ENCODE measurements around the gene ACSL5.

ACSL5 gene

DNA sequence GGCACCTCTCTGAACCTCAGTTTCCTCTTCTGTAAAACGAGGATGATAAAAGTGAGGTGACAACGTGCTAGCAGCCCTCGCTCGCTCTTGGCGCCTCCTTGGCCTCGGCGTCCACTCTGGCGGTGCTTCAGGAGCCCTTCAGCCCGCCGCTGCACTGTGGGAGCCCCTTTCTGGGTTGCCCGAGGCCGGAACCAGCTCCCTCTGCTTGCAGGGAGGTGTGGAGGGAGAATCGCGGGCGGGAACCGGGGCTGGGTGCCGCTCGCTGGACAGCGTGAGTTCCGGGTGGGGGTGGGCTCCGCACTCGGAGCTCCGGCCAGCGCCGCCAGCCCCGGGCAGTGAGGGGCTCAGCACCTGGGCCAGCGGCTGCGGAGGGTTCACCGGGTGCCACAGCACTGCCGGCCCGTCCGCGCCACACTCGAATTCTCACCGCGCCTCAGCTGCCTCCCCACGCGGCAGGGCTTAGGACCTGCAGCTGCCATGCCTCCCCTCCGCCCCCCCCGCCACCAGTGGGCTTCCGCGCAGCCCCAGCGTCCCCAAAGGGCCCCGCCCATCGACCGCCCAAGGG lies 24.3 kb upstream of the ACSL5 start:
- H3K4me1 ChIP-seq (ENCODE audit: control insufficient read depth, insufficient read depth, low read length, unreplicated experiment), result no peaks in the 10 kb centered on the region
- H3K79me2 ChIP-seq (ENCODE audit: control insufficient read depth, insufficient read depth, low read length, unreplicated experiment), result no peaks in the 10 kb centered on the region
- H3K4me3 ChIP-seq (ENCODE audit: low read depth, low read length), result no peak overlapping the region
- H2AFZ ChIP-seq (ENCODE audit: low read length, unreplicated experiment), result no peak overlapping the region
- H3K36me3 ChIP-seq (ENCODE audit: insufficient read depth, low read length), result no peaks in the 10 kb centered on the region
- H3K27me3 ChIP-seq (ENCODE audit: insufficient read depth, low read length), result no peaks in the 10 kb centered on the region
- H3K27ac ChIP-seq (ENCODE audit: low read depth, low read length), result no peak overlapping the region

DNA sequence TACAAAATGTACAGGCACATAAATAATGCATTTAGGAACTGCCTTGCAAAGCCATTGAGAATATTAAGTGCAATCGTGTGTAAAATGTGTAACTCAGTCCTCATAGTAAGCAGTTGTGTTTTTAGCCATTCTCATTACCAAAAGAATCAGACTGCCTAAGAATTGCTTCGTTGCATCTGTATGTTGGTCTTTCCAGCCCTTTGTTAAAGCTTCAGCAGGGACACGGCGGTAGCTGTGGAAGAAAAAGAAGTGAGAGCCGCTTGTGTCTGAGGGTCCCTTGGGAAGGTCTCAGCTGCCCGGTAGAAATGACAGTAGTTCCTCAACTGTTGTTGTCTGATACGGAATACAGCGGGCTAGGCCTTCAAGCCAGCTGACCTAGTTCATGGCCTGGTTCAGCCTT lies 22.8 kb upstream of the ACSL5 start:
- Histone ChIP-seq H3K27ac (ENCODE audit: low read depth, low read length) (no peak overlapping the region), H2AFZ (ENCODE audit: low read length, unreplicated experiment) (no peak overlapping the region), H3K79me2 (ENCODE audit: control insufficient read depth, insufficient read depth, low read length, unreplicated experiment) (no peaks in the 10 kb centered on the region), H3K36me3 (ENCODE audit: insufficient read depth, low read length) (no peaks in the 10 kb centered on the region), H3K4me3 (ENCODE audit: low read depth, low read length) (no peak overlapping the region), H3K4me1 (ENCODE audit: control insufficient read depth, insufficient read depth, low read length, unreplicated experiment) (no peaks in the 10 kb centered on the region), H3K27me3 (ENCODE audit: insufficient read depth, low read length) (no peaks in the 10 kb centered on the region)

DNA sequence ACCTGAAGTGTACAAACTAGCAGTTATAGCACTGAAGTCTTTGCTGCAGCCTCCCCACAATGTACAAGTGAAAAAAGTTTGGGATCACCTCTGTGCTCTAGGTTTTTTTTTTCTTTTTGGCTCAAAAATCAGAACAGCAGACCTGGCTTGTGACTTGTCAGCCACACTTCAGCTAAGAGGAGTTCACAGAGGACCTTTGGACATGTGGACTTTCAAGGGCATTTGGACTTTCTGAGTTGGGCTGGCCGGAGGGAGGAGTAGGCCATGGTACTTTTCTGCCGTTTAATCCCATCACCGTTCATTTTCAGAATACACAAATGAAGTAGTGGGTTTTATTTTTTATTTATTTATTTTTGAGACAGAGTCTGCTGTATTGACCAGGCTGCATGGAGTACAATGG lies 21.9 kb upstream of the ACSL5 start:
- H3K27ac ChIP-seq (ENCODE audit: low read depth, low read length), result no peak overlapping the region
- H3K4me1 ChIP-seq (ENCODE audit: control insufficient read depth, insufficient read depth, low read length, unreplicated experiment), result no peaks in the 10 kb centered on the region
- H3K27me3 ChIP-seq (ENCODE audit: insufficient read depth, low read length), result no peaks in the 10 kb centered on the region
- H3K36me3 ChIP-seq (ENCODE audit: insufficient read depth, low read length), result no peaks in the 10 kb centered on the region
- no peak overlapping the region for H2AFZ ChIP-seq (ENCODE audit: low read length, unreplicated experiment)
- H3K4me3 ChIP-seq (ENCODE audit: low read depth, low read length), result no peak overlapping the region
- no peaks in the 10 kb centered on the region for H3K79me2 ChIP-seq (ENCODE audit: control insufficient read depth, insufficient read depth, low read length, unreplicated experiment)

DNA sequence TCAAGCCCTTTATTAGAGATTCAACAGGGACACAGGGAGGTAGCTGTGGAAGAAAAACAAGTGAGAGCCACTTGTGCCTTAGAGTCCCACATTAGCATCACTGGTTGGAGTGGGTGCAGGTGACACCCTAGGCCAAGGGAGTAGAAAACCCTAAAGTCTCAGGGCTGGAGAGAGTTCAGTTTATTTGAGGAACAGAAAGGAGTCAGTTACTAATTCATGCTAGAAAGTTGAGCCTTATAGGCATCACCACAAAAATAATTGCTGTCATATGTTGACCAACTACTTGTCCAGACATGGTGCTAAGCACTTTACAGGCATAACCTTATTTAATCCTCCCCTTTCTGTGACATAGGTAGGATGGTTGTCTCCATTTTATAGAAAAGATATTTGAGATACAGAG lies 20.9 kb upstream of the ACSL5 start:
- no peaks in the 10 kb centered on the region for H3K36me3 ChIP-seq (ENCODE audit: insufficient read depth, low read length)
- H3K4me1 ChIP-seq (ENCODE audit: control insufficient read depth, insufficient read depth, low read length, unreplicated experiment), result no peaks in the 10 kb centered on the region
- no peaks in the 10 kb centered on the region for H3K79me2 ChIP-seq (ENCODE audit: control insufficient read depth, insufficient read depth, low read length, unreplicated experiment)
- no peak overlapping the region for H3K4me3 ChIP-seq (ENCODE audit: low read depth, low read length)
- no peaks in the 10 kb centered on the region for H3K27me3 ChIP-seq (ENCODE audit: insufficient read depth, low read length)
- no peak overlapping the region for H3K27ac ChIP-seq (ENCODE audit: low read depth, low read length)
- no peak overlapping the region for H2AFZ ChIP-seq (ENCODE audit: low read length, unreplicated experiment)

DNA sequence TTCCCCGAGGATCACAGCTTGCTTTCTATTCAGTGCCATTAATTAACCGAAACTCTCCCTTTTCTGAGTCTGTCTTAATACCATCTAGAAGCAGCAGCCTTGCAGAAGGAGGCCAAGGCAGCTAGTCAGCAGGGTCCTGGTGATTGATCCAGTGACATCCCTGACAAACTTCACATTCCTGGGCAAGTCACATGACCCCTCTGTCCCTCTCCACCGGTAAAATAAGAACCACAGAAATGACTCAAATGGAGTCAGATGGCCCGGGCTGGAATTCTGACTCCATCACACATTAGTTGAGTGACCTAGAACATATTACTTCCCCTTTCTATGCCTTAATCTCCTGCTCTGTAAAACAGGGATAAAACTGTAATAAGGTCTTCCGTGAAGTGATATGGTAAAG lies 17.2 kb upstream of the ACSL5 start:
- Histone ChIP-seq H3K36me3 (ENCODE audit: insufficient read depth, low read length) (no peaks in the 10 kb centered on the region), H3K4me1 (ENCODE audit: control insufficient read depth, insufficient read depth, low read length, unreplicated experiment) (peaks cover 15% of the 10 kb centered on the region), H3K4me3 (ENCODE audit: low read depth, low read length) (no peak overlapping the region), H2AFZ (ENCODE audit: low read length, unreplicated experiment) (no peak overlapping the region), H3K27me3 (ENCODE audit: insufficient read depth, low read length) (no peaks in the 10 kb centered on the region), H3K79me2 (ENCODE audit: control insufficient read depth, insufficient read depth, low read length, unreplicated experiment) (no peaks in the 10 kb centered on the region), H3K27ac (ENCODE audit: low read depth, low read length) (no peak overlapping the region)

DNA sequence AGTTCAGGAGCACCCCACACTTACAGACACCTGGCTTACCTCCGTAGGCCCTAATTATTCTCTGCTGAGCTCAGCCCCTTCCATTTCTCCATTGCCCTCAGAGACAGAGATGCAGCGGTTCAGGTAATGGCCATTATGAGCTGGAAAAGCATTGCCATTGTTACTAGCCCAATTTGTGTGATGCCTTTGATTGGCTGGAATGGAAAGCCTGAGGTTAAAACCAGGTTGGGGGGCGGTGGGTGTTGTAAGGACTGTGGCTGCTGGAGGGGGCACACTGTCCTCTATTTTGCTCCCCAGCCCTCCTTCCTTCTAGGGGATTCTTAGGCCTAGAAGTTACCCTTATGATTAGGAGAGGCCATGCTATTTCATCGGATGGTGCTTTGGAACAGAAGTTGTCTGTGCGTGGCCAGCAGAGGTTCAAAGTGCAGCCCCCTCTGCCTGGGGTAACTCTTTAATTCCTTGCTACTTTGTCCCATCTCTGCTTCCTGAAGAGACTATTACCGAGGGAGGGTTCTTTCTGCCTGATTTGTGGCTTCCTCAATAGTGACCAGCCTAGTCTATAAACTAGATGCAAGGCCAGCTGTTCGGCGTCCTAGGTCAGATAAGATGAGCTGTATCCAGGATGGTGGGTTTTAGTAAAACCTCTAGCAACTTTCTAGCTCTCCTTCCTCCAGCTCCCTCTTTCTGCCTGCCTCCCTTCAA lies 14.2 kb upstream of the ACSL5 start:
- no peak overlapping the region for H3K4me3 ChIP-seq (ENCODE audit: low read depth, low read length)
- H3K4me1 ChIP-seq (ENCODE audit: control insufficient read depth, insufficient read depth, low read length, unreplicated experiment), result peaks cover 31% of the 10 kb centered on the region
- H2AFZ ChIP-seq (ENCODE audit: low read length, unreplicated experiment), result no peak overlapping the region

DNA sequence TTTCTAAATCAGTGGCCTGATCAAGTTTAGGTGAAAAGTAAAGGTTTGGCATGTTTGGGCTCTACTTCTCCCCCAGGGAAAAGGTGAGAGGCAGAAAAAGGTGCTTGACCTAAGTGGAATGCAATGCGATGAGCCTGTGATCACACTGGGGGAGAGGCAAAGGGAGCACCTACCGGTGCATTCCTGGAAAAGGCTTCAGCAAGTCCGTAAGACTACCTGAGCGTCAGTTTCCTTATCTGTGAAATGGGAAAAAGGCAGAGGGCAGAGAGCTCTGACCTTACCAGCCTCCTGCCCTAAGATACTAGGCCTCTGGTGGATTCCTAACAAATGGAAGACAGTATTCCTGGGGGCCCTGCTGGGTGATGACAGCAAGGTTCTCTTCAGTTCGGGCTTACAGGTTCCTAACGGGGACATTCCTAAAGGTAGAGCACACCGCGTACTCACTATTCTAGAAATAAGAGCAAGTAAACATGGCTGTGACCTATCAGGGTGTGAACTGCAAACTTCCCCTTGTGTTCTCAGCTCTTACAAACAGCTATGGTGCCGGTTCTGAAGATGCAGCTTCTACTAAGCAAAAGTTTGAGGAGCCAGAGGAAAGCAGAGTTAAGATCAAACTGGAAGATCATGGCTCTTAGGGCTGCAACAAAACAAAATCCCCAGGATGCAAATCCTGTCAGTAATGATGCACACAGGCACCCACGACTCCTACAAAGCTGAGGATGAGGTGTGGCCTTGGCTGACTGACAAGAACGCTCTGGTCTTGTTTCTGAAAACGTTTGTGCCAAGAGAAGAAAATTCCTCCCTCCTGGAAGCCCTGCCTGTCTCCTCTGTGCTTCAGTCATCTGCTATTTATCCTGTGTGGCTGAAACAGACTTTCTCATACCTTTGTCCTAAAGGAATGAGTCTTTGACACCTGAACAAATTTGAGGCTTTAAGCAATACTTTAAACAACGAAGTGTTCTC lies 13.3 kb upstream of the ACSL5 start:
- Histone ChIP-seq H3K4me1 (ENCODE audit: control insufficient read depth, insufficient read depth, low read length, unreplicated experiment) (peaks cover 37% of the 10 kb centered on the region), H3K4me3 (ENCODE audit: low read depth, low read length) (no peak overlapping the region), H3K27me3 (ENCODE audit: insufficient read depth, low read length) (no peaks in the 10 kb centered on the region), H2AFZ (ENCODE audit: low read length, unreplicated experiment) (peak overlapping the region; percentile 9), H3K27ac (ENCODE audit: low read depth, low read length) (peak overlapping the region; percentile 53), H3K79me2 (ENCODE audit: control insufficient read depth, insufficient read depth, low read length, unreplicated experiment) (no peaks in the 10 kb centered on the region), H3K36me3 (ENCODE audit: insufficient read depth, low read length) (no peaks in the 10 kb centered on the region)

More for the DNA sequence above, 14.2 kb upstream of the ACSL5 start:
- H3K27me3 ChIP-seq (ENCODE audit: insufficient read depth, low read length), result no peaks in the 10 kb centered on the region
- no peaks in the 10 kb centered on the region for H3K79me2 ChIP-seq (ENCODE audit: control insufficient read depth, insufficient read depth, low read length, unreplicated experiment)
- no peaks in the 10 kb centered on the region for H3K36me3 ChIP-seq (ENCODE audit: insufficient read depth, low read length)
- no peak overlapping the region for H3K27ac ChIP-seq (ENCODE audit: low read depth, low read length)

DNA sequence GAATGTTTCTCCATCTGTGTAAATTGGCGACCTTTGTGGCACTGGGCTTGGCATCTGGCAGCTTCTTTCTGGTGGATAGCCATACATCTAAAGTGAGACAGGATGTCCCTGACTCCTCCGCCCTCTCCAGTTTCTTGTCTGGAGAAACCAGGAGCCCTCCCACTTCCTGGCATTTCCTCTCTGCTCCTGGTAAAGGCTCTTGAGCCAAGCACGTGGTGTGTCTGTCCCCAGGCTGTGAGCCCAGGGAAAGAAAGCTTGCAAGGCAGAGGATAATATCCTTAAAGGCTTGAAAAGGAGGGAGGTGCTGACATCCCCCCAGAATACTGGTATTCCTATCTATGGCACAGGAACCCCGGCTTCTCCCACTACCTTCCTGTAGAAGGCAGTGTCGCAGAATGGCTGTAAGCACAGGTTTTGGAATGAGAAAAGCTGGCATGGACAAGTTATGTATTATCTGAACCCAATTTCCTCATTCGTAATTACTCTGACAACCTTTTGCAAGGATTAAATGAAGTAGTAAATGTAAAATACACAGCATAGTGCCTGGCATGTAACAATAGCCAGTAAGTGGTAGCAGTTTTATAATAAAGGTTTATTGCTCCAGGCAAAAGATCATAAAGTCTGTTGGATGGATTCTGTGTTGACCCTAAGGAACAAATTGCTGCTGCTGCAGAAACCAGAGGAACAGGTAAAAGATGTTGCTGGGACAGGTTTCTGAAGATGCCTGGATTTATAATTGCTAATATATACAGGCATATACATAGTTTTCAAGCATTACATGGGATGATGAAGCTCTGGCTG lies 11.8 kb upstream of the ACSL5 start:
- Histone ChIP-seq H3K4me1 (ENCODE audit: control insufficient read depth, insufficient read depth, low read length, unreplicated experiment) (peaks cover 37% of the 10 kb centered on the region), H3K79me2 (ENCODE audit: control insufficient read depth, insufficient read depth, low read length, unreplicated experiment) (no peaks in the 10 kb centered on the region), H3K36me3 (ENCODE audit: insufficient read depth, low read length) (no peaks in the 10 kb centered on the region), H2AFZ (ENCODE audit: low read length, unreplicated experiment) (peak overlapping the region; percentile 46), H3K27me3 (ENCODE audit: insufficient read depth, low read length) (no peaks in the 10 kb centered on the region), H3K4me3 (ENCODE audit: low read depth, low read length) (peak overlapping the region; percentile 8; the same call in 1 of the 2 replicates), H3K27ac (ENCODE audit: low read depth, low read length) (peak overlapping the region; percentile 85)

DNA sequence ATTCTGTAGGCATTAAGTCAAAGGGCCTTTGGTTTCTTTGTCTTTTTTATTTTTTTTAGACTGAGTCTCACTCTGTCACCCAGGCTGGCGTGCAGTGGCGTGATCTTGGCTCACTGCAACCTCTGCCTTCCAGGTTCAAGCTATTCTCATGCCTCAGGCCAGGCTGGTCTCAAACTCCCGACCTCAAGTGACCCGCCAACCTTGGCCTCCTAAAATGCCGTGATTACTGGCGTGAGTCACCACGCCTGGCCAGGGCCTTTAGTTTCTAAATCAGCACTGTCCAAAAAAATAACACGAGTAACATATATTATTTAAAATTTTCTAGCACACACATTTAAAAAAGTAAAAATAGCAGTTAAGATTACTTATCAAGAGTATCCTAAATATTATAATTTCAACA lies 11.1 kb upstream of the ACSL5 start:
- H3K4me3 ChIP-seq (ENCODE audit: low read depth, low read length), result no peak overlapping the region
- H3K27me3 ChIP-seq (ENCODE audit: insufficient read depth, low read length), result no peaks in the 10 kb centered on the region
- no peaks in the 10 kb centered on the region for H3K79me2 ChIP-seq (ENCODE audit: control insufficient read depth, insufficient read depth, low read length, unreplicated experiment)
- peaks cover 37% of the 10 kb centered on the region for H3K4me1 ChIP-seq (ENCODE audit: control insufficient read depth, insufficient read depth, low read length, unreplicated experiment)
- H3K36me3 ChIP-seq (ENCODE audit: insufficient read depth, low read length), result no peaks in the 10 kb centered on the region
- peak overlapping the region; percentile 46 for H2AFZ ChIP-seq (ENCODE audit: low read length, unreplicated experiment)
- peak overlapping the region; percentile 85 for H3K27ac ChIP-seq (ENCODE audit: low read depth, low read length)

All from ACC112 (cell line).